Trophoblast cell (in vitro differentiated cells and primary cell): Measurements from ENCODE around the gene CNPPD1.
A peak's percentile ranks its signal among the peaks of the same experiment; 100 is the strongest.

Experiments used
- DNase-seq, 2 donors: peaks; one replicate each; pipeline ENCODE4 v3.0.0-alpha.2; 2016
- H2AFZ ChIP-seq: 2 replicates; pipeline ENCODE4 v1.6.1; 2013; ENCODE audit warnings: low read length, moderate library complexity, mild to moderate bottlenecking; ENCODE audit not compliant: insufficient read depth, poor library complexity
- H2AK5ac ChIP-seq: 2 replicates; pipeline ENCODE4 v1.6.1; 2013; ENCODE audit warnings: mild to moderate bottlenecking, low read length
- H2BK120ac ChIP-seq: 2 replicates; pipeline ENCODE4 v1.6.1; 2013; ENCODE audit warnings: low read length, mild to moderate bottlenecking, moderate library complexity; ENCODE audit not compliant: insufficient read depth, poor library complexity
- H2BK12ac ChIP-seq: 2 replicates; pipeline ENCODE4 v1.6.1; 2013; ENCODE audit warnings: mild to moderate bottlenecking, low read length, moderate library complexity
- H2BK5ac ChIP-seq: 2 replicates; pipeline ENCODE4 v1.6.1; 2013; ENCODE audit warnings: low read length, low read depth, moderate library complexity, mild to moderate bottlenecking; ENCODE audit not compliant: poor library complexity
- H3K14ac ChIP-seq: 2 replicates; pipeline ENCODE4 v1.6.1; 2013; ENCODE audit warnings: mild to moderate bottlenecking, low read length
- H3K18ac ChIP-seq: 2 replicates; pipeline ENCODE4 v1.6.1; 2013; ENCODE audit warnings: mild to moderate bottlenecking, low read length
- H3K23ac ChIP-seq: 2 replicates; pipeline ENCODE4 v1.6.1; 2013; ENCODE audit warnings: low read length
- H3K27ac ChIP-seq: 2 replicates; pipeline ENCODE4 v1.5.1; 2013; ENCODE audit warnings: low read depth, mild to moderate bottlenecking, inconsistent platforms, low read length, moderate library complexity
- H3K27me3 ChIP-seq: 2 replicates; pipeline ENCODE4 v1.6.1; 2013; ENCODE audit warnings: inconsistent platforms, mild to moderate bottlenecking, low read length, moderate library complexity; ENCODE audit not compliant: insufficient read depth
- H3K36me3 ChIP-seq, 2 experiments: 1 replicate in 1 of 2; 2 replicates in 1 of 2; pipeline ENCODE4 v1.6.1; 2013; ENCODE audit warnings: low read length in 2 of 2, mild to moderate bottlenecking in 2 of 2, moderate library complexity in 1 of 2; ENCODE audit not compliant: insufficient read depth in 2 of 2, control insufficient read depth in 1 of 2
- H3K4ac ChIP-seq: 2 replicates; pipeline ENCODE4 v1.6.1; 2013; ENCODE audit warnings: low read depth, mild to moderate bottlenecking, low read length, moderate library complexity
- H3K4me1 ChIP-seq, 2 experiments: 1 replicate in 1 of 2; 2 replicates in 1 of 2; pipeline ENCODE4 v1.6.1; 2013; ENCODE audit warnings: low read length in 2 of 2, mild to moderate bottlenecking in 2 of 2, moderate library complexity in 1 of 2; ENCODE audit not compliant: insufficient read depth in 2 of 2, control insufficient read depth in 1 of 2
- H3K4me2 ChIP-seq: 2 replicates; pipeline ENCODE4 v1.6.1; 2013; ENCODE audit warnings: inconsistent platforms, mild to moderate bottlenecking, low read length, moderate library complexity
- H3K4me3 ChIP-seq: 2 replicates; pipeline ENCODE4 v1.5.1; 2013; ENCODE audit warnings: mild to moderate bottlenecking, low read depth, low read length, inconsistent platforms
- H3K79me1 ChIP-seq: one replicate; pipeline ENCODE4 v1.6.1; 2013; ENCODE audit warnings: low read length
- H3K79me2 ChIP-seq: 2 replicates; pipeline ENCODE4 v1.6.1; 2013; ENCODE audit warnings: low read length, mild to moderate bottlenecking; ENCODE audit not compliant: control insufficient read depth, insufficient read depth, poor library complexity
- H3K9ac ChIP-seq: 2 replicates; pipeline ENCODE4 v1.6.1; 2013; ENCODE audit warnings: mild to moderate bottlenecking, low read length
- H3K9me3 ChIP-seq: 2 replicates; pipeline ENCODE4 v1.6.1; 2013; ENCODE audit warnings: low read depth, mild to moderate bottlenecking, control low read depth, inconsistent platforms, low read length; ENCODE audit not compliant: insufficient read depth
- H4K12ac ChIP-seq: 2 replicates; pipeline ENCODE4 v1.6.1; 2013; ENCODE audit warnings: low read depth, mild to moderate bottlenecking, low read length, moderate library complexity
- H4K8ac ChIP-seq: 2 replicates; pipeline ENCODE4 v1.6.1; 2013; ENCODE audit warnings: low read depth, mild to moderate bottlenecking, low read length, moderate library complexity
- H4K91ac ChIP-seq: one replicate; pipeline ENCODE4 v1.6.1; 2013; ENCODE audit warnings: low read depth, mild to moderate bottlenecking, low read length, moderate library complexity
- WGBS: extraction: QIAGEN DNeasy Blood & Tissue Kit; methylation state at CpG from one replicate; pipeline ENCODE4 v1.1.7; 2013; ENCODE audit warnings: missing lambda C conversion rate; ENCODE audit not compliant: insufficient read length, insufficient coverage; ENCODE audit errors: extremely low coverage; 5-methylcytosine and 5-hydroxymethylcytosine counted together

Gene CNPPD1

GRCh38 chr2:219127037-219127635 is 49.6 kb downstream of the CNPPD1 start:
- H2BK120ac ChIP-seq, result no peak overlapping the region
- DNase-seq, result no peak
- H3K23ac ChIP-seq, result no peak overlapping the region
- H3K14ac ChIP-seq, result no peak overlapping the region
- no peak overlapping the region for H3K27ac ChIP-seq
- no peak overlapping the region for H3K4me2 ChIP-seq
- no peak overlapping the region for H3K9ac ChIP-seq
- H3K4me3 ChIP-seq, result no peak overlapping the region
- H3K4me1 ChIP-seq, result peaks cover 2 to 10% of the 10 kb centered on the region in 2 experiments
- H3K27me3 ChIP-seq, result no peaks in the 10 kb centered on the region
- H3K9me3 ChIP-seq, result no peaks in the 10 kb centered on the region
- no peak overlapping the region for H2AK5ac ChIP-seq
- H3K36me3 ChIP-seq, result no peaks in the 10 kb centered on the region
- no peak overlapping the region for H4K91ac ChIP-seq
- H3K79me2 ChIP-seq, result peaks cover 2% of the 10 kb centered on the region
- H4K12ac ChIP-seq, result no peak overlapping the region
- H2AFZ ChIP-seq, result no peak overlapping the region
- H2BK12ac ChIP-seq, result no peak overlapping the region
- H2BK5ac ChIP-seq, result no peak overlapping the region
- no peaks in the 10 kb centered on the region for H3K79me1 ChIP-seq
- no CpG with 5 or more reads among the region's 2 CpGs for WGBS
- no peak overlapping the region for H4K8ac ChIP-seq
- H3K4ac ChIP-seq, result no peak overlapping the region
- no peak overlapping the region for H3K18ac ChIP-seq

GRCh38 chr2:219126555-219126954 is 50.2 kb downstream of the CNPPD1 start:
- no peak overlapping the region for H4K8ac ChIP-seq
- H4K91ac ChIP-seq, result no peak overlapping the region
- no CpG with 5 or more reads among the region's 3 CpGs for WGBS
- no peak overlapping the region for H2BK5ac ChIP-seq
- H3K79me1 ChIP-seq, result no peaks in the 10 kb centered on the region
- H2BK12ac ChIP-seq, result no peak overlapping the region
- no peaks in the 10 kb centered on the region for H3K36me3 ChIP-seq
- no peak overlapping the region for H3K18ac ChIP-seq
- H4K12ac ChIP-seq, result no peak overlapping the region
- no peak overlapping the region for H2AFZ ChIP-seq
- no peak overlapping the region for H3K4me2 ChIP-seq
- no peak overlapping the region for H2AK5ac ChIP-seq
- H2BK120ac ChIP-seq, result no peak overlapping the region
- no peaks in the 10 kb centered on the region for H3K9me3 ChIP-seq
- no peaks in the 10 kb centered on the region for H3K27me3 ChIP-seq
- no peak for DNase-seq
- no peak overlapping the region for H3K27ac ChIP-seq
- H3K14ac ChIP-seq, result no peak overlapping the region
- H3K9ac ChIP-seq, result no peak overlapping the region
- peaks cover 2% of the 10 kb centered on the region for H3K79me2 ChIP-seq
- H3K4me1 ChIP-seq, result peaks cover 2 to 10% of the 10 kb centered on the region in 2 experiments
- no peak overlapping the region for H3K4ac ChIP-seq
- H3K23ac ChIP-seq, result no peak overlapping the region
- H3K4me3 ChIP-seq, result no peak overlapping the region

DNA sequence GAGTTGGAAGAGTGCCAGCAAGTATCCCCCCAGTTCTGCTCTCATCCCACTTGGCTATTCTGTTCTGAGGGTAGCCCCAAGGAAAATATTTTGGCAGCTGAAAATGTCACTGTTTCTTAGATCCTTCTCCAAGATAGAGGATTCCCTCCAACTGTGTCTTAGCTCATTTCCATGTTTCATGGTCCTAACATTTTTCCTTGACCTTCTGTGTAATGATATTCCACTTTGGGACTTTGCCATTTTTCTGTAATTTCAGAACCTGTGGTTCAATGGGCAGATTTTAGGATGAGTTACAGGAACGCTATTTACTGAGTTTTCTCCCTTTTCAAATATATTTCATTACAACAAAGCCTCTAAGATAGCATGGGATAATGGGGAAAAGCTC is 50.8 kb downstream of the CNPPD1 start:
- Histone ChIP-seq H2AK5ac (no peak overlapping the region), H3K4me3 (no peak overlapping the region), H2AFZ (no peak overlapping the region), H3K27me3 (no peaks in the 10 kb centered on the region), H2BK5ac (no peak overlapping the region), H3K9me3 (no peaks in the 10 kb centered on the region), H4K91ac (no peak overlapping the region), H2BK12ac (no peak overlapping the region), H4K12ac (no peak overlapping the region), H4K8ac (no peak overlapping the region), H3K36me3 (no peaks in the 10 kb centered on the region), H3K14ac (no peak overlapping the region), H3K79me1 (no peaks in the 10 kb centered on the region), H3K9ac (no peak overlapping the region), H3K18ac (no peak overlapping the region), H3K79me2 (peaks cover 2% of the 10 kb centered on the region), H3K4me2 (no peak overlapping the region), H3K23ac (no peak overlapping the region), H3K4ac (no peak overlapping the region), H3K27ac (no peak overlapping the region), H3K4me1 (peaks cover 2 to 10% of the 10 kb centered on the region in 2 experiments), H2BK120ac (no peak overlapping the region)
- WGBS, result no CpG with 5 or more reads among the region's 1 CpG
- no peak for DNase-seq

DNA sequence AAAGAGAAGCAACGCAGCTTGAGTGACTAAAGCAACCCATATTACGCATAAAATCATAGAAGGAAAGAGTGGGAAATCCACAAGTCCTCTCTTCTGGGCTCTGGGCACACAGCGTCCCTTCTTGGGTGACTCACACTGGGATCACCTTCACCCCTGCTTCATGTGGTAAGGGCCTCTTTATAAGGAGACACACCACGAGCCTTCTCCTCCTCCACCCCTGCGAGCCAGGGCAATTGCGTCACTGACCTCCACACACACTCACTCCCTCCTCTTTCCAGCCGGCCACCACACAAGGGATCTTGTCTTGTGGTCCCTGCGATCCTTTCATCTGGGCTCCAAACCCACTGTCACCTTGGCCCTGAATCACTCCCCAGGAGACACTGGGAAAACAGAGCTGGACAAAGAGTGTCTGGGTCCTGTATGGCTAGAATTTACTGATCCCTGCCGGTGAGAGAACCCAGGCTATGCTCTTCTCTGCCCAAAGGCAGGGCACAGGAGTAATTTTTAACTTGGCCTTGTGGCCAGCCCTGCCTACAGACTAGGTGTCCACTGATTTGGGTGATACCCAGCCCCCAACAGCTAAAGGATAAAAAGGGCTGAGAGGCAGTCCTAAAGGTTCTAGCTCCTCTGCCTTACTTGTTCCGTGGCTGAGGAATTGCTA is 51.4 kb downstream of the CNPPD1 start:
- Histone ChIP-seq H3K4me2 (no peak overlapping the region), H3K4me1 (peaks cover 2 to 10% of the 10 kb centered on the region in 2 experiments), H3K23ac (no peak overlapping the region), H4K91ac (no peak overlapping the region), H3K36me3 (no peaks in the 10 kb centered on the region), H2BK12ac (no peak overlapping the region), H2AK5ac (no peak overlapping the region), H3K79me1 (no peaks in the 10 kb centered on the region), H4K12ac (no peak overlapping the region), H3K27me3 (no peaks in the 10 kb centered on the region), H3K4ac (no peak overlapping the region), H3K18ac (no peak overlapping the region), H3K14ac (no peak overlapping the region), H3K9ac (no peak overlapping the region), H2AFZ (no peak overlapping the region), H3K9me3 (no peaks in the 10 kb centered on the region), H2BK120ac (no peak overlapping the region), H2BK5ac (no peak overlapping the region), H3K4me3 (no peak overlapping the region), H3K79me2 (peaks cover 2% of the 10 kb centered on the region), H3K27ac (no peak overlapping the region), H4K8ac (no peak overlapping the region)
- peak in 1 of 2 donors; percentile 22 for DNase-seq
- no CpG with 5 or more reads among the region's 10 CpGs for WGBS
